ENCODE data around the gene FHOD3.
"Not testable (repeated sequence)": the region's sequence is repeated elsewhere in the genome, so short reads cannot be mapped to it uniquely, and the experiment has no call there.

DNA sequence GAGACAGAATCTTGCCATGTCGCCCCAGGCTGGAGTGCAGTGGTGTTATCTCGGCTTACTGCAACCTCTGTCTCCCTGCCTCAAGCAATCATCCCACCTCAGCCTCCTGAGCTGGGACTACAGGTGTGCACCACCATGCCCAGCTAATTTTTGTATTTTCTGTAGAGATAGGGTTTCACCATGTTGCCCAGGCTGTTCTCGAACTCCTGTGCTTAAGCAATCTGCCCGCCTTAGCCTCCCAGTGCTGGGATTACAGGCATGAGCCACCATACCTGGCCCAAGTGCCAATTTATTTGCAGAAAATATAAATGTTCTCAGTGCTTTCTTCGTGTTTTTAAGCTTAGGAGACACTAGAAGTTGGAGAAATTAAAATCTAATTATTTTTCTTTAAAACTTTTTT is 166.0 kb downstream of the FHOD3 start:
- not testable (repeated sequence) for TF ChIP-seq POLR2A, POLR2AphosphoS5 (IDR thresholded peaks at IDR 0.05; ENCODE audit: low read depth, low read length)

Measured in GM12892 (cell line).